Caco-2 (cell line): ENCODE results near the gene PHAX. TPM values are rescaled to one million over a fixed set of nuclear protein-coding genes. Genes with fewer than 3 reads are reported as not detected.

Source experiments
- BruUV-seq: library from RNA; stranded (reverse); fragments of 400-500 nt; replicated peaks from 2 replicates; lab custom pipeline; 2021; lab: Mats Ljungman, UMichigan
- CTCF ChIA-PET: fragments of 300-600 bp; sonication (Branson Sonifier 250); formaldehyde crosslinking; loops from one replicate; lab custom pipeline; 2022; ENCODE audit warnings: antibody characterized with exemption; lab: Charles Lee
- POLR2A ChIA-PET: fragments of 300-600 bp; sonication (Branson Sonifier 250); formaldehyde crosslinking; loops from one replicate; lab custom pipeline; 2022; ENCODE audit warnings: antibody characterized with exemption; lab: Charles Lee
- DNase-seq, 2 experiments: peaks; one replicate each; pipeline versions ENCODE4 v3.0.0 to v3.0.0-alpha.2; 2020 to 2022
- H3K27me3 ChIP-seq: replicated peaks from 2 replicates; pipeline ENCODE4 v1.6.0; 2011; ENCODE audit warnings: low read length; ENCODE audit not compliant: control insufficient read depth, insufficient read depth
- H3K36me3 ChIP-seq: 2 replicates; pipeline ENCODE4 v1.5.1; 2011; ENCODE audit warnings: low read length; ENCODE audit not compliant: control insufficient read depth, insufficient read depth
- H3K4me1 ChIP-seq: fragments of 250-450 bp; sonication (Bioruptor Pico); 2 replicates; pipeline ENCODE4 v1.5.1; 2020; ENCODE audit warnings: mild to moderate bottlenecking
- H3K4me3 ChIP-seq: 2 replicates; pipeline ENCODE4 v1.5.1; 2011; ENCODE audit warnings: low read depth, mild to moderate bottlenecking, control low read depth, low read length
- H3K9me3 ChIP-seq: fragments of 250-450 bp; sonication (Bioruptor Pico); 2 replicates; pipeline ENCODE4 v1.5.1; 2020; ENCODE audit warnings: mild to moderate bottlenecking, moderate library complexity
- H3K27ac Mint-ChIP-seq: one replicate; pipeline ENCODE4 v1.8.0; 2022; ENCODE audit warnings: mixed read lengths; ENCODE audit not compliant: unreplicated experiment
- H3K27me3 Mint-ChIP-seq: one replicate; pipeline ENCODE4 v1.8.0; 2022; ENCODE audit warnings: mixed read lengths; ENCODE audit not compliant: insufficient read depth, unreplicated experiment
- H3K36me3 Mint-ChIP-seq: one replicate; pipeline ENCODE4 v1.8.0; 2022; ENCODE audit warnings: mild to moderate bottlenecking, mixed read lengths; ENCODE audit not compliant: insufficient read depth, unreplicated experiment
- H3K4me1 Mint-ChIP-seq: one replicate; pipeline ENCODE4 v1.8.0; 2022; ENCODE audit warnings: low read depth, mixed read lengths; ENCODE audit not compliant: unreplicated experiment
- H3K4me3 Mint-ChIP-seq: one replicate; pipeline ENCODE4 v1.8.0; 2022; ENCODE audit warnings: mild to moderate bottlenecking, moderate library complexity, mixed read lengths; ENCODE audit not compliant: unreplicated experiment
- H3K9me3 Mint-ChIP-seq: one replicate; pipeline ENCODE4 v1.8.0; 2022; ENCODE audit warnings: mixed read lengths; ENCODE audit not compliant: unreplicated experiment
- CTCF ChIP-seq, 2 experiments: fragments of 200-600 bp in 1 of 2; IDR thresholded peaks; 1 replicate in 1 of 2; 2 replicates in 1 of 2; pipeline versions ENCODE4 v1.5.1 to v1.8.0; 2011 to 2022; ENCODE audit warnings: antibody characterized with exemption in 1 of 2, control low read depth in 1 of 2, inconsistent platforms in 1 of 2, low read depth in 1 of 2, low read length in 1 of 2, mild to moderate bottlenecking in 1 of 2, moderate library complexity in 1 of 2; ENCODE audit not compliant: insufficient read depth in 1 of 2, severe bottlenecking in 1 of 2, unreplicated experiment in 1 of 2
- intact Hi-C: fragments of 100-400 bp; cut with micrococcal nuclease; formaldehyde crosslinking; loops from one replicate; pipeline ENCODE4 v1.10.0; 2022; ENCODE audit not compliant: unreplicated experiment
- total RNA-seq: library from RNA; stranded (reverse); gene quantifications from 2 replicates; pipeline ENCODE4 v1.2.3, GENCODE V29; 2022

PHAX gene
- total RNA-seq, 1 experiment from 2014 or later = 38.7 TPM

GRCh38 chr5:126673477-126673876 lies 72.7 kb downstream of the PHAX start:
- Histone ChIP-seq H3K4me3 (no peak overlapping the region), H3K4me1 (no peaks in the 10 kb centered on the region), H3K9me3 (0 out of 2 replicates have a peak, but pooled peaks cover 4% of the 10 kb centered on the region), H3K27me3 (no peaks in the 10 kb centered on the region), H3K36me3 (no peaks in the 10 kb centered on the region)
- intact Hi-C loops = no loop called here
- TF ChIP-seq CTCF (IDR thresholded peaks at IDR 0.05; ENCODE audit: insufficient read depth in 1 of 2, low read depth in 1 of 2, low read length in 1 of 2, severe bottlenecking in 1 of 2, unreplicated experiment in 1 of 2) = no peak
- Mint-ChIP-seq H3K36me3 (no peaks in the 10 kb centered on the region), H3K27me3 (no peaks in the 10 kb centered on the region), H3K9me3 (peaks cover 17% of the 10 kb centered on the region), H3K27ac (no peak overlapping the region), H3K4me1 (peaks cover 7% of the 10 kb centered on the region), H3K4me3 (no peak overlapping the region)
- no peak for DNase-seq
- CTCF ChIA-PET = no interaction called here
- no TSS peak for BruUV-seq
- POLR2A ChIA-PET = interaction anchor here (1.0 kb wide), 1 partner anchor 104 kb away, joined by 3 read pairs; the partner anchor contains the start of gene LMNB1

GRCh38 chr5:126674145-126674544 lies 73.4 kb downstream of the PHAX start:
- BruUV-seq = no TSS peak
- no peak overlapping the region for H3K27ac Mint-ChIP-seq

GRCh38 chr5:126675338-126675737 lies 74.6 kb downstream of the PHAX start:
- peaks cover 17% of the 10 kb centered on the region for H3K9me3 Mint-ChIP-seq
- ChIA-PET CTCF (interaction anchor here (0.6 to 0.9 kb wide), 3 partner anchors 75 to 134 kb away, joined by 3 to 4 read pairs (median 3); no protein-coding TSS in a partner anchor), POLR2A (no interaction called here)
- TF ChIP-seq CTCF (IDR thresholded peaks at IDR 0.05; ENCODE audit: insufficient read depth in 1 of 2, low read depth in 1 of 2, low read length in 1 of 2, severe bottlenecking in 1 of 2, unreplicated experiment in 1 of 2) = no peak
- no peak overlapping the region for H3K27ac Mint-ChIP-seq
- no peaks in the 10 kb centered on the region for H3K36me3 ChIP-seq
- H3K4me1 ChIP-seq = no peaks in the 10 kb centered on the region
- 0 out of 2 replicates have a peak, but pooled peaks cover under 1% of the 10 kb centered on the region for H3K9me3 ChIP-seq
- intact Hi-C loops = loop anchor here (5.0 kb wide), 1 partner anchor 637 kb away; no protein-coding TSS in a partner anchor
- DNase-seq = no peak
- peaks cover 7% of the 10 kb centered on the region for H3K4me1 Mint-ChIP-seq
- no peak overlapping the region for H3K4me3 Mint-ChIP-seq
- H3K4me3 ChIP-seq = no peak overlapping the region
- no peaks in the 10 kb centered on the region for H3K36me3 Mint-ChIP-seq
- no peaks in the 10 kb centered on the region for H3K27me3 Mint-ChIP-seq
- no TSS peak for BruUV-seq
- H3K27me3 ChIP-seq = no peaks in the 10 kb centered on the region

More at GRCh38 chr5:126674145-126674544, 73.4 kb downstream of the PHAX start:
- no peaks in the 10 kb centered on the region for H3K27me3 ChIP-seq
- ChIA-PET POLR2A (interaction anchor here (1.0 kb wide), 1 partner anchor 103 kb away, joined by 3 read pairs; the partner anchor contains the start of gene LMNB1), CTCF (no interaction called here)
- Mint-ChIP-seq H3K4me3 (no peak overlapping the region), H3K36me3 (no peaks in the 10 kb centered on the region), H3K27me3 (no peaks in the 10 kb centered on the region), H3K9me3 (peaks cover 17% of the 10 kb centered on the region), H3K4me1 (peaks cover 7% of the 10 kb centered on the region)
- H3K4me1 ChIP-seq = no peaks in the 10 kb centered on the region
- H3K36me3 ChIP-seq = no peaks in the 10 kb centered on the region
- intact Hi-C loops = no loop called here
- no peak for TF ChIP-seq CTCF (IDR thresholded peaks at IDR 0.05; ENCODE audit: insufficient read depth in 1 of 2, low read depth in 1 of 2, low read length in 1 of 2, severe bottlenecking in 1 of 2, unreplicated experiment in 1 of 2)
- 0 out of 2 replicates have a peak, but pooled peaks cover 4% of the 10 kb centered on the region for H3K9me3 ChIP-seq
- no peak for DNase-seq
- no peak overlapping the region for H3K4me3 ChIP-seq
